Prostate gland (tissue), 2 donors: Measurements from ENCODE around the gene LONP2. TPM values are rescaled to one million over a fixed set of nuclear protein-coding genes. Genes with fewer than 3 reads are reported as not detected.
"Not testable (repeated sequence)": the region's sequence is repeated elsewhere in the genome, so short reads cannot be mapped to it uniquely, and the experiment has no call there.

Experiments
- DNase-seq: peaks from one replicate; pipeline ENCODE4 v3.0.0-alpha.2; 2019; ENCODE audit warnings: low spot score
- H3K27ac ChIP-seq, 2 donors: fragments of 200-600 bp; sonication (generic); 2 replicates each; pipeline ENCODE4 v1.5.1; 2017 to 2019
- H3K27me3 ChIP-seq: fragments of 200-600 bp; sonication (generic); replicated peaks from 2 replicates; pipeline ENCODE4 v1.5.1; 2019; ENCODE audit not compliant: insufficient read depth
- H3K36me3 ChIP-seq, 2 donors: fragments of 200-600 bp; sonication (generic); 1 replicate in 1 of 2; 2 replicates in 1 of 2; pipeline versions ENCODE4 v1.5.1 to v1.8.1; 2017 to 2019
- H3K4me1 ChIP-seq: fragments of 200-600 bp; sonication (generic); replicated peaks from 2 replicates; pipeline ENCODE4 v1.5.1; 2019
- H3K4me3 ChIP-seq, 2 donors: fragments of 200-600 bp; sonication (generic); 2 replicates each; pipeline ENCODE4 v1.5.1; 2017 to 2019
- H3K9me3 ChIP-seq: fragments of 200-600 bp; sonication (generic); 2 replicates; pipeline ENCODE4 v1.5.1; 2017
- POLR2A ChIP-seq: fragments of 450-650 bp; IDR thresholded peaks from one replicate; pipeline ENCODE4 v1.6.1; 2016; ENCODE audit warnings: antibody characterized with exemption, mild to moderate bottlenecking
- POLR2AphosphoS5 ChIP-seq: sonication (generic); formaldehyde crosslinking; IDR thresholded peaks from one replicate; pipeline ENCODE4 v1.6.1; 2017; ENCODE audit warnings: antibody characterized with exemption
- WGBS: methylation state at CpG from one replicate; pipeline ENCODE4 v1.1.5; 2018; 5-methylcytosine and 5-hydroxymethylcytosine counted together
- intact Hi-C: fragments of 100-400 bp; cut with DNase I; formaldehyde crosslinking; loops from one replicate; pipeline ENCODE4 v1.14.2; 2022
- total RNA-seq, 2 donors: library from RNA; depleted of rRNA; stranded (reverse); fragments of >200 nt; gene quantifications; one replicate each; pipeline ENCODE4 v1.1.0, GENCODE V29; 2016
- TF ChIP-seq, protein P1 (sequence below), 4 experiments: fragments of 200-600 bp in 2 of 4; fragments of 450-650 bp in 2 of 4; sonication (generic) in 2 of 4; IDR thresholded peaks; 1 replicate in 3 of 4; 2 replicates in 1 of 4; pipeline ENCODE4 v1.5.1; 2016 to 2019; ENCODE audit warnings: antibody characterized with exemption in 4 of 4, mild to moderate bottlenecking in 2 of 4, moderate library complexity in 2 of 4

LONP2 gene
- total RNA-seq, 2 donors from 2014 or later, result 74.6 to 81.0 TPM

DNA sequence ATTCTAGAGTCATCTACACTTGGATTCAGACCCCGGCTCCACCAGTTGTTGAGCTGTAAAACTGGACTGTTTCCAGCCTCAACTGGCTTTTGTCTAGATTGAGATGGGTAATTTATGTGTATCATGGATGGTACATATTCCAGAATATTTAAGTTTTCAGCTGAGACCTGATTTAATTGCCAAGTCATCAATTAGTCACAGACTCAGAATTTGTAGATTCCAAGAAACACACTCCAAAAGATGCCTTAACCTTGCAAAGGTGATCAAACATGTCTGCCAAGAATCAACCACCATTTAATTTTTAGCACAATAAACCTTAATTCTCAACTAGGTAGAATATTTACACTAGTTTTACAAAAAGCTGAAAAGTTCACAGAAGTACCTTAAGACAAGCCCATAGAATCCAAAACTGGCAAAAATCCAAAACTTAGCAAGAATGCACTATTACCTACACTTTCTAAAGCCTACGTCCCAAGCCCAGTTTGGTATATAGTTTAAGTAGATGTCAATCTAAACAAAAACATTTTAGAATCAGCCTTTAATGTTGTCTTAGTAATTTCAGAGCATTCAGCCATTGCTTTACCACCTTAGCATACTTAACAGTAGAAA lies 123.4 kb downstream of the LONP2 start:
- TF ChIP-seq, protein P1, sequence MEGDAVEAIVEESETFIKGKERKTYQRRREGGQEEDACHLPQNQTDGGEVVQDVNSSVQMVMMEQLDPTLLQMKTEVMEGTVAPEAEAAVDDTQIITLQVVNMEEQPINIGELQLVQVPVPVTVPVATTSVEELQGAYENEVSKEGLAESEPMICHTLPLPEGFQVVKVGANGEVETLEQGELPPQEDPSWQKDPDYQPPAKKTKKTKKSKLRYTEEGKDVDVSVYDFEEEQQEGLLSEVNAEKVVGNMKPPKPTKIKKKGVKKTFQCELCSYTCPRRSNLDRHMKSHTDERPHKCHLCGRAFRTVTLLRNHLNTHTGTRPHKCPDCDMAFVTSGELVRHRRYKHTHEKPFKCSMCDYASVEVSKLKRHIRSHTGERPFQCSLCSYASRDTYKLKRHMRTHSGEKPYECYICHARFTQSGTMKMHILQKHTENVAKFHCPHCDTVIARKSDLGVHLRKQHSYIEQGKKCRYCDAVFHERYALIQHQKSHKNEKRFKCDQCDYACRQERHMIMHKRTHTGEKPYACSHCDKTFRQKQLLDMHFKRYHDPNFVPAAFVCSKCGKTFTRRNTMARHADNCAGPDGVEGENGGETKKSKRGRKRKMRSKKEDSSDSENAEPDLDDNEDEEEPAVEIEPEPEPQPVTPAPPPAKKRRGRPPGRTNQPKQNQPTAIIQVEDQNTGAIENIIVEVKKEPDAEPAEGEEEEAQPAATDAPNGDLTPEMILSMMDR (IDR thresholded peaks at IDR 0.05), result no peak
- no peak for TF ChIP-seq POLR2A
- TF ChIP-seq POLR2AphosphoS5, result no peak
- Histone ChIP-seq H3K27me3 (no peaks in the 10 kb centered on the region), H3K27ac (no peak overlapping the region), H3K4me3 (no peak overlapping the region), H3K36me3 (no peaks in the 10 kb centered on the region), H3K9me3 (no peaks in the 10 kb centered on the region), H3K4me1 (peaks cover 4% of the 10 kb centered on the region)
- 51% methylated on average over 2 of the region's 2 CpGs for WGBS
- intact Hi-C loops, result loop anchor here (5.0 kb wide), 1 partner anchor 170 kb away; no protein-coding TSS in a partner anchor
- DNase-seq, result no peak

DNA sequence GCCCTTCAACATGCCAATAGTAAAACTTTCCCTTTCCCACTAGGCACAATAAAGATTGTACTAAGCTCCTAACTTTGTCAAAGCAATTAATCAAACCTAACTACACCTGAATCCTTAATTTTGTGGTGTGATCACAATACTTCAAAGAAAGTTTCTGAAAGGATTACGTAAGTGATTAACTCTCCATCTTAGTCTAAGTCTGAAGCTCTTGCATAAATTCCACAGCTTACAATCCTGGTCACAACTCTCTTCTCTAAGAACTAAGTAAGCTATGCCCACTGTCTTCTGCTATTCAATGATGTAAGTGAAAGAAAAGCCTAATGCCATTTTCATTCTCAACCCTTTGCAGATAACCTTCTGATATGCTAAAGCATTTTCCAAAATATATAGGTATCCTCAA lies 125.7 kb downstream of the LONP2 start:
- intact Hi-C loops, result loop anchor here (5.0 kb wide), 1 partner anchor 168 kb away; no protein-coding TSS in a partner anchor
- DNase-seq, result no peak
- Histone ChIP-seq H3K4me3 (no peak overlapping the region), H3K4me1 (no peaks in the 10 kb centered on the region), H3K9me3 (no peaks in the 10 kb centered on the region), H3K27ac (no peak overlapping the region), H3K27me3 (no peaks in the 10 kb centered on the region), H3K36me3 (no peaks in the 10 kb centered on the region)
- 68% methylated on average over 1 of the region's 1 CpG for WGBS
- no peak for TF ChIP-seq POLR2A
- TF ChIP-seq POLR2AphosphoS5, result no peak
- TF ChIP-seq, protein P1 (IDR thresholded peaks at IDR 0.05), result no peak

DNA sequence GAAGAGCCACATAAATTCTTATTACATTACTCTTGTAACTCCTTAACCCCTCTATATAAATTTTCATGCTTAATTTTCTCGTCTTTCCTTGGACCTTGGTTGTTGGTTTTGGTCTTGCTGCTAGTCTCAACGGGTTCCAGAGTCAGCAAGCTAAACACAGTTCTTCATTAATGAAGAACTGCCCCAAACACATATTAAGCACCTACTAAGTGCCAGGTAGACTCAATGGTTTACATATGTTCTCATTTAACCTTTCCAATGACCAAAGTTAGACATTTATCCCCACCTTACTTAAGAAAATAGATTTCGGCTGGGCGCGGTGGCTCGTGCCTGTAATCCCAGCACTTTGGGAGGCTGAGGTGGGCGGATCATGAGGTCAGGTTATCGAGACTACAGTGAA lies 126.1 kb downstream of the LONP2 start:
- DNase-seq, result no peak
- TF ChIP-seq POLR2A, result no peak
- TF ChIP-seq, protein P1 (IDR thresholded peaks at IDR 0.05), result no peak
- no peak for TF ChIP-seq POLR2AphosphoS5
- Histone ChIP-seq H3K36me3 (no peaks in the 10 kb centered on the region), H3K27ac (no peak overlapping the region), H3K4me3 (no peak overlapping the region), H3K27me3 (no peaks in the 10 kb centered on the region), H3K9me3 (no peaks in the 10 kb centered on the region), H3K4me1 (peaks cover 4% of the 10 kb centered on the region)
- 91% methylated on average over 8 of the region's 8 CpGs for WGBS
- intact Hi-C loops, result no loop called here

DNA sequence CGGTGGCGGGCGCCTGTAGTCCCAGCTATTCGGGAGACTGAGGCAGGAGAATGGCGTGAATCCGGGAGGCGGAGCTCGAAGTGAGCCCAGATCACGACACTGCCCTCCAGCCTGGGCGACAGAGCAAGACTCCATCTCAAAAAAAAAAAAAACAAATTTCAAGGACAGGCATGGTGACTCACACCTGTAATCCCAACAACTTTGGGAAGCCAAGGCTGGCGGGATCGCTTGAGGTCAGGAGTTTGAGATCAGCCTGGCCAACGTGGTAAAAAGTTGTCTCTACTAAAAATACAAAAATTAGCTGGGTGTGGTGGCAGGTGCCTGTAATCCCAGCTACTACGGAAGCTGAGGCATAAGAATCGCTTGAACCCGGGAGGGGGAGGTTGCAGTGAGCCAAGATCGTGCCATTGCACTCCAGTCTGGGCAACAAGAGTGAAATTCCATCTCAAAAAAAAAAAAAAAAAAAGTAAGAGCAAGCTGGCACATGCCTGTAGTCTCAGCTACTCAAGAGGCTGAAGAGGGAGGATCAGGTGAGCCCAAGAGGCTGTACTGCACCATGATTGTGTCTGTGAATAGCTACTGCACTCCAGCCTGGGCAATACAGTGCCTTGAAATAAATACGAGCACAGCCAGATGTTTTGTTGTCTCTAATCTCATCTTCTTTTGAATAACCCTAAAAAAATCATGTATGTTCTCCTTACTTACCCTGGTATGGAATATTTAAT lies 126.7 kb downstream of the LONP2 start:
- 90% methylated on average over 18 of the region's 18 CpGs for WGBS
- H3K27me3 ChIP-seq, H3K4me3 ChIP-seq, H3K4me1 ChIP-seq, intact Hi-C loops, H3K9me3 ChIP-seq, DNase-seq, H3K27ac ChIP-seq, H3K36me3 ChIP-seq: not testable (repeated sequence)

DNA sequence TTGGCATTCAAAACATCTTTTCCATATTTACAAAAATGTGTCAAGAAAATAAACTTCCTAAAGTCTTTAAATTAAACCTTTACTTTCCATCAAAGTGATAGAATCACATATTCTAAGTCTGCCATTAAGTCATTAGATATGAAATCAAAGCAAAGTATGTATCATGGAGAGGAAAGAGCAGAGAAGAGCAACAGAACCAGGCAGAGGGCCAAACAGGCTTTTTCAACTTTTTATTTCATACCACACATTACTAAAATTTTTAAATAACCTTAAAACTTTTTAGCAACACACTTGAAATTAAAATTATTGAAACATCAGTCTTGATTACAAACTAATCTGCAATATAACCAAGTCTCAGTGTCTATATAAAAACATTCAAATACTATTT lies 127.3 kb downstream of the LONP2 start:
- Histone ChIP-seq H3K4me1 (peaks cover 5% of the 10 kb centered on the region), H3K36me3 (no peaks in the 10 kb centered on the region), H3K4me3 (no peak overlapping the region), H3K27ac (no peak overlapping the region), H3K9me3 (no peaks in the 10 kb centered on the region), H3K27me3 (no peaks in the 10 kb centered on the region)
- TF ChIP-seq, protein P1 (IDR thresholded peaks at IDR 0.05), result no peak
- TF ChIP-seq POLR2AphosphoS5 (no peak), POLR2A (no peak)
- DNase-seq, result no peak
- intact Hi-C loops, result no loop called here
